ENCODE measurements around the gene CCDC51.

The CCDC51 gene

GRCh38 chr3:48451270-48451669 lies 11.4 kb upstream of the CCDC51 start:
- no peak for DNase-seq
- no peak for TF ChIP-seq CTCF (IDR thresholded peaks at IDR 0.05)
- no peak overlapping the region for H3K27ac ChIP-seq
- H3K27me3 ChIP-seq, result no peaks in the 10 kb centered on the region
- peaks cover 0 to 16% (median 11%) of the 10 kb centered on the region in 4 donors for H3K4me1 ChIP-seq
- H3K4me3 ChIP-seq, result no peak overlapping the region
- peaks cover 29 to 62% (median 40%) of the 10 kb centered on the region in 3 donors for H3K36me3 ChIP-seq
- no peaks in the 10 kb centered on the region for H3K9me3 ChIP-seq
- intact Hi-C loops (cut with DNase I; ENCODE audit: low total_unique reads), result no loop called here

GRCh38 chr3:48446425-48447193 lies 6.7 kb upstream of the CCDC51 start, which contains the start of gene ATRIP:
Gene ATRIP (plus strand): TSS chr3:48446737. CDS start chr3:48446846, 109 bp downstream.
- H3K4me3 ChIP-seq, result peak within 1 kb of the TSS; percentile 71 to 79
- peaks cover 0 to 33% (median 22%) of the 10 kb centered on the region in 4 donors for H3K4me1 ChIP-seq
- peaks cover 7 to 53% (median 33%) of the 10 kb centered on the region in 3 donors for H3K36me3 ChIP-seq
- intact Hi-C loops (cut with DNase I; ENCODE audit: low total_unique reads), result no loop called here
- H3K27me3 ChIP-seq, result no peaks in the 10 kb centered on the region
- DNase-seq, result peak; percentile 88 to 95
- TF ChIP-seq CTCF (IDR thresholded peaks at IDR 0.05), result no peak
- peak within 1 kb of the TSS; percentile 88 to 89 for H3K27ac ChIP-seq
- no peaks in the 10 kb centered on the region for H3K9me3 ChIP-seq

DNA sequence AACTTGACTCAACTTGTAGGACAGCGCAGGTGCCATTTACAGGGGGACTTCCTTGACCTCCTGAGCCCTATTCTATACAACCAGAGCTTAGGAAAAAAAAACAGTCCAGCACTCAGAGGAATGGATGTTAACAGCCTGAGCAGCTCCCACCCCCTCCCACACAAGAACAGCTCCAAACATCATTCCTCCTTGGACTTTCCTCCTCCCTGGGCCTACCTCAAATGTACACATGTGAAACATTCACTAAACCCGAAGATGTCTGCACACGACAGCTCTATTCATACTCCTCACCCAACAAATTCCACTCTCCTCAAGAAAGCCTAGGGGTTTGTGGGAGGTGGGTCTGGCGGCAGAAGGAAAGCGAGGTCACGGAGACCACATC lies 6.1 kb upstream of the CCDC51 start:
- Histone ChIP-seq H3K27me3 (no peaks in the 10 kb centered on the region), H3K27ac (peak overlapping the region; percentile 88 to 89), H3K9me3 (no peaks in the 10 kb centered on the region), H3K4me1 (peaks cover 0 to 39% (median 27%) of the 10 kb centered on the region in 4 donors), H3K36me3 (peaks cover 7 to 48% (median 29%) of the 10 kb centered on the region in 3 donors), H3K4me3 (peak overlapping the region; percentile 71 to 79)
- intact Hi-C loops (cut with DNase I; ENCODE audit: low total_unique reads), result no loop called here
- TF ChIP-seq CTCF (IDR thresholded peaks at IDR 0.05), result no peak
- no peak for DNase-seq

DNA sequence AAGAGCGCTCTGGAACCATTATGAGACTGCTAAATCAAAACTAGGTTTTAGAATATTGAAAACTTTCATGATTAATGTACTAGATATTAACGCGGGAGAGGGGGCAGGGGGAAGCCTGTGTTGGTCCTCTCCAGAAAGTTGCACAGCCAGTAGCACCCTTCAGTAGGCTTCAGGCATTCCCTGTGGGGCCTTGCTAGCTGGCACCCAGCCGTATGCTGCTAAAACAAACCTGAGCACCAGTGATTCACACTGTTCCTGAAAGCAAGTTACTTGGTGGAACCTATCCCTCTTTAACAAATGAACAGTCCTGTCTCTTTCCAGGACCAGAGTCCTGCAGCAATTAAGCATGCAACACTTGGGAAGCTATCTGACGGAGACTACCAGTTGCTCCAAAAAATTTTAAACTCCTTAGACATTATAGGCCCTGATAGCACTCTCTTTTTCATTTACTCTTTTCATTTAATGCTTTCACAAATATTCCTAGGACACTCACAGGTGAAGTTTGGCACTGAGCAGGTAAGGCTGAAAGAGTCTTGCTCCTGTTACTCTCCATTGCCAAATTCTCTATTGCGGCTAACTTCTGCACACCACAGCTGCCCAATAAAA lies 5.5 kb upstream of the CCDC51 start:
- TF ChIP-seq CTCF (IDR thresholded peaks at IDR 0.05), result no peak
- H3K36me3 ChIP-seq, result peaks cover 7 to 41% (median 29%) of the 10 kb centered on the region in 3 donors
- peak overlapping the region in 1 of 2 donors; percentile 71 for H3K4me3 ChIP-seq
- no peak for DNase-seq
- peak overlapping the region; percentile 88 to 89 for H3K27ac ChIP-seq
- no peaks in the 10 kb centered on the region for H3K27me3 ChIP-seq
- H3K4me1 ChIP-seq, result peaks cover 0 to 43% (median 30%) of the 10 kb centered on the region in 4 donors
- no peaks in the 10 kb centered on the region for H3K9me3 ChIP-seq
- intact Hi-C loops (cut with DNase I; ENCODE audit: low total_unique reads), result no loop called here

DNA sequence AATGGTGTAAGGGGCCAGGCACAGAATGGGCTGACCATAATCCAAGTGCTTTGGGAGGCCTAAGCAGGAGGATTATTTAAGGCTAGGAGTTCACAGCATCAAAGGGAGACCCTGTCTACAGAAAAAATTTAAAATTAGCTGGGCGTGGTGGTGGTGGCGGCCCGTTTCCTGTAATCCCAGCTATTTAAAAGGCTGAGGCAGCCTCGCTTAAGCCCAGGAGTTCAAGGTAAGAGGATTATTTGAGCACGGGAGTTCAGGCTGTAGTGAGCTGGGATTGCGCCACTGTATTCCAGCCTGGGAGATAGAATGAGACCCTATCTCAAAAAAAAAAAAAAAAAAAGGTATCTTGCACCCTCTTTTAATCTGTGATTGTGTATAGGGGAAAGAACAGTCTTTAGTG lies 2.0 kb upstream of the CCDC51 start:
- Histone ChIP-seq H3K27me3 (no peaks in the 10 kb centered on the region), H3K36me3 (peaks cover 7 to 37% (median 29%) of the 10 kb centered on the region in 3 donors), H3K4me1 (peaks cover 5 to 35% (median 25%) of the 10 kb centered on the region in 4 donors), H3K9me3 (no peaks in the 10 kb centered on the region), H3K4me3 (peak overlapping the region in 1 of 2 donors; percentile 96), H3K27ac (peak overlapping the region in 1 of 2 donors; percentile 93)
- no peak for TF ChIP-seq CTCF (IDR thresholded peaks at IDR 0.05)
- intact Hi-C loops (cut with DNase I; ENCODE audit: low total_unique reads), result no loop called here
- no peak for DNase-seq

Measured in tibial artery (tissue), 4 donors.